B cell (primary cell): ENCODE results near the gene DHDH. TPM values are rescaled to one million over a fixed set of nuclear protein-coding genes. Genes with fewer than 3 reads are reported as not detected.

Source experiments
- ATAC-seq: fragments of 200-7000 bp; cut with Tn5 transposase; one replicate; pipeline ENCODE4 v1.10.0; 2021; ENCODE audit warnings: low read depth, mild to moderate bottlenecking, moderate number of reproducible peaks, moderate library complexity
- CTCF ChIA-PET: fragments of 350-600 bp; sonication (Branson Sonifier 250); formaldehyde crosslinking; loops from one replicate; lab custom pipeline; 2021; ENCODE audit warnings: antibody characterized with exemption, inconsistent platforms; lab: Charles Lee
- POLR2A ChIA-PET: fragments of 350-600 bp; sonication (Branson Sonifier 250); formaldehyde crosslinking; loops from one replicate; lab custom pipeline; 2021; ENCODE audit warnings: antibody characterized with exemption; lab: Charles Lee
- DNase-seq: peaks from one replicate; pipeline ENCODE4 v3.0.0; 2013
- H2AFZ ChIP-seq: 2 replicates; pipeline ENCODE4 v1.6.1; 2012; ENCODE audit warnings: mild to moderate bottlenecking, low read depth, low read length; ENCODE audit not compliant: insufficient read depth, poor library complexity, severe bottlenecking
- H3K27ac ChIP-seq, 2 donors: 1 replicate in 1 of 2; 2 replicates in 1 of 2; pipeline ENCODE4 v1.5.1; 2012 to 2013; ENCODE audit warnings: low read length in 2 of 2, mild to moderate bottlenecking in 2 of 2, moderate library complexity in 1 of 2
- H3K27me3 ChIP-seq, 4 experiments: fragments of 200-600 bp in 1 of 4; sonication (generic) in 1 of 4; replicated peaks in 1 of 4; 1 replicate in 2 of 4; 2 replicates in 2 of 4; pipeline versions ENCODE4 v1.6.1 to v1.7.0; 2013 to 2016; ENCODE audit warnings: low read length in 3 of 4, mild to moderate bottlenecking in 2 of 4, mixed read lengths in 1 of 4, moderate library complexity in 1 of 4; ENCODE audit not compliant: insufficient read depth in 4 of 4, control insufficient read depth in 3 of 4; ENCODE audit errors: control extremely low read depth in 1 of 4
- H3K36me3 ChIP-seq, 2 experiments: replicated peaks in 1 of 2; 1 replicate in 1 of 2; 2 replicates in 1 of 2; pipeline versions ENCODE4 v1.6.1 to v1.7.1; 2013; ENCODE audit warnings: low read length in 1 of 2; ENCODE audit not compliant: insufficient read depth in 2 of 2, control insufficient read depth in 1 of 2; ENCODE audit errors: control extremely low read depth in 1 of 2, extremely low read depth in 1 of 2
- H3K4me1 ChIP-seq, 2 donors: fragments of 200-600 bp in 1 of 2; sonication (generic) in 1 of 2; 1 replicate in 1 of 2; 2 replicates in 1 of 2; pipeline versions ENCODE4 v1.5.1 to v1.6.1; 2013 to 2017; ENCODE audit warnings: low read length in 2 of 2; ENCODE audit not compliant: control insufficient read depth in 2 of 2, insufficient read depth in 2 of 2
- H3K4me2 ChIP-seq: replicated peaks from 2 replicates; pipeline ENCODE3; 2012; ENCODE audit warnings: mild to moderate bottlenecking, low read depth, low read length; ENCODE audit not compliant: poor library complexity, severe bottlenecking
- H3K4me3 ChIP-seq, 5 experiments: fragments of 200-600 bp in 1 of 5; sonication (generic) in 1 of 5; 1 replicate in 3 of 5; 2 replicates in 2 of 5; pipeline versions ENCODE4 v1.5.1 to v1.7.0; 2011 to 2016; ENCODE audit warnings: low read length in 4 of 5, mild to moderate bottlenecking in 4 of 5, low read depth in 2 of 5, control low read depth in 1 of 5, moderate library complexity in 1 of 5; ENCODE audit not compliant: insufficient read depth in 1 of 5; ENCODE audit errors: control extremely low read depth in 1 of 5, extremely low read depth in 1 of 5
- H3K79me2 ChIP-seq: fragments of 200-600 bp; sonication (generic); one replicate; pipeline ENCODE4 v1.6.0; 2016; ENCODE audit warnings: low read length; ENCODE audit not compliant: control insufficient read depth, insufficient read depth
- H3K9ac ChIP-seq: fragments of 200-600 bp; sonication (generic); 2 replicates; pipeline ENCODE4 v1.6.1; 2017; ENCODE audit warnings: mild to moderate bottlenecking, low read length, moderate library complexity
- H3K9me3 ChIP-seq, 3 donors: one replicate each; pipeline versions ENCODE4 v1.6.1 to v1.7.1; 2013; ENCODE audit warnings: low read length in 2 of 3; ENCODE audit not compliant: control insufficient read depth in 2 of 3, insufficient read depth in 1 of 3; ENCODE audit errors: control extremely low read depth in 1 of 3
- H4K20me1 ChIP-seq: 2 replicates; pipeline ENCODE4 v1.6.0; 2012; ENCODE audit warnings: mild to moderate bottlenecking, low read length; ENCODE audit not compliant: insufficient read depth, control insufficient read depth, poor library complexity, severe bottlenecking
- H3K27ac Mint-ChIP-seq: one replicate; pipeline ENCODE4 v1.8.0; 2021; ENCODE audit warnings: mixed read lengths
- H3K27me3 Mint-ChIP-seq: one replicate; pipeline ENCODE4 v1.8.0; 2021; ENCODE audit warnings: mixed read lengths
- H3K4me1 Mint-ChIP-seq: one replicate; pipeline ENCODE4 v1.8.0; 2021; ENCODE audit warnings: mixed read lengths
- H3K4me3 Mint-ChIP-seq: one replicate; pipeline ENCODE4 v1.8.0; 2021; ENCODE audit warnings: mixed read lengths
- H3K9me3 Mint-ChIP-seq: one replicate; pipeline ENCODE4 v1.8.0; 2022; ENCODE audit warnings: mixed read lengths; ENCODE audit not compliant: insufficient read depth
- CTCF ChIP-seq: fragments of 200-600 bp; IDR thresholded peaks from one replicate; pipeline ENCODE4 v1.8.0; 2022; ENCODE audit warnings: antibody characterized with exemption, mild to moderate bottlenecking
- EZH2 ChIP-seq: IDR thresholded peaks from 2 replicates; pipeline ENCODE4 v1.6.1; 2012; ENCODE audit warnings: borderline replicate concordance, low read depth, mild to moderate bottlenecking, moderate library complexity, low read length; ENCODE audit not compliant: insufficient read depth, poor library complexity, severe bottlenecking
- WGBS: methylation state at CpG from one replicate; pipeline ENCODE4 v1.1.5; 2013; ENCODE audit warnings: missing lambda C conversion rate; ENCODE audit not compliant: insufficient coverage; 5-methylcytosine and 5-hydroxymethylcytosine counted together
- intact Hi-C: fragments of 100-400 bp; cut with micrococcal nuclease; formaldehyde crosslinking; loops from one replicate; pipeline ENCODE4 v1.10.0; 2022
- polyA plus RNA-seq: library from polyadenylated mRNA; depleted of rRNA; stranded (reverse); fragments of >200 nt; gene quantifications from 2 replicates; pipeline ENCODE4 v1.2.3, GENCODE V29; 2012
- total RNA-seq, 2 donors: library from RNA; stranded (reverse); fragments of 120-200 nt in 1 of 2; gene quantifications; 1 replicate in 1 of 2; 2 replicates in 1 of 2; pipeline versions ENCODE4 v1.2.3 to v1.2.4, GENCODE V29; 2013 to 2022

DHDH gene
- total and polyA plus RNA-seq, 2 donors (not counting 1 experiment from before 2014, with no cell fraction given): 0.64 to 0.82 TPM

- Mint-ChIP-seq H3K27me3 (no peaks in the 10 kb centered on the region), H3K9me3 (no peaks in the 10 kb centered on the region), H3K27ac (no peak overlapping the region), H3K4me1 (peaks cover 38% of the 10 kb centered on the region), H3K4me3 (no peak overlapping the region)
- 94% methylated on average over 17 of the region's 23 CpGs for WGBS
- ChIA-PET CTCF (interaction anchor here (0.6 to 5.0 kb wide), 34 partner anchors 8 to 325 kb away, joined by 3 to 70 read pairs (median 5); partner anchors contain the start of genes BAX, CA11, DHDH and GYS1), POLR2A (interaction anchor here (0.5 to 1.1 kb wide), 5 partner anchors 16 to 192 kb away, joined by 3 to 15 read pairs (median 4); no protein-coding TSS in a partner anchor)
- peaks cover 22% of the 10 kb centered on the region for H4K20me1 ChIP-seq
- peaks cover 12 to 31% of the 10 kb centered on the region in 2 donors for H3K4me1 ChIP-seq
- H3K9me3 ChIP-seq: peaks cover 0 to 5% (median 0%) of the 10 kb centered on the region in 3 donors
- H3K27me3 ChIP-seq: no peaks in the 10 kb centered on the region
- peaks cover 3 to 55% of the 10 kb centered on the region in 2 experiments for H3K36me3 ChIP-seq
- H3K27ac ChIP-seq: no peak overlapping the region
- no peak for ATAC-seq
- peaks cover 16% of the 10 kb centered on the region for H3K79me2 ChIP-seq
- no peak overlapping the region for H3K9ac ChIP-seq
- intact Hi-C loops: no loop called here
- DNase-seq: no peak
- no peak overlapping the region for H3K4me2 ChIP-seq
- H3K4me3 ChIP-seq: no peak overlapping the region
- TF ChIP-seq EZH2 (no peak), CTCF (no peak)
- no peak overlapping the region for H2AFZ ChIP-seq
Measured at GRCh38 chr19:48970139-48970766, 36.8 kb downstream of the DHDH start.

GRCh38 chr19:48970923-48971395 lies 37.5 kb downstream of the DHDH start:
- intact Hi-C loops: loop anchor here (1.0 kb wide), 5 partner anchors 38 to 183 kb away; partner anchors contain the start of gene DHDH
- Histone ChIP-seq H3K79me2 (peaks cover 9% of the 10 kb centered on the region), H3K4me1 (peaks cover 12 to 29% of the 10 kb centered on the region in 2 donors), H3K9me3 (peaks cover 0 to 5% (median 0%) of the 10 kb centered on the region in 3 donors), H3K4me2 (no peak overlapping the region), H3K4me3 (no peak overlapping the region), H2AFZ (no peak overlapping the region), H3K27me3 (no peaks in the 10 kb centered on the region), H4K20me1 (peaks cover 16% of the 10 kb centered on the region), H3K36me3 (peaks cover 3 to 55% of the 10 kb centered on the region in 2 experiments), H3K27ac (no peak overlapping the region), H3K9ac (no peak overlapping the region)
- ATAC-seq (peak; percentile 89), DNase-seq (peak; percentile 91)
- Mint-ChIP-seq H3K4me3 (no peak overlapping the region), H3K9me3 (no peaks in the 10 kb centered on the region), H3K27ac (peak overlapping the region; percentile 63), H3K4me1 (peaks cover 34% of the 10 kb centered on the region), H3K27me3 (no peaks in the 10 kb centered on the region)
- CTCF ChIA-PET: interaction anchor here (0.6 to 5.0 kb wide), 34 partner anchors 9 to 325 kb away, joined by 3 to 70 read pairs (median 5); partner anchors contain the start of genes BAX, BCAT2, CA11 and DHDH
- no peak for TF ChIP-seq EZH2
- peak; percentile 93 for TF ChIP-seq CTCF
- POLR2A ChIA-PET: interaction anchor here (0.5 to 1.1 kb wide), 4 partner anchors 90 to 192 kb away, joined by 3 to 15 read pairs (median 4); no protein-coding TSS in a partner anchor
- 10% methylated on average over 15 of the region's 19 CpGs for WGBS
